SK-N-SH treated with all-trans-retinoic acid at 6 μM for 48 hours (cell line): ENCODE results near the gene BCL2L13.
"Not testable (repeated sequence)": the region's sequence is repeated elsewhere in the genome, so short reads cannot be mapped to it uniquely, and the experiment has no call there.

Experiments used
- ATAC-seq: fragments of 200-7000 bp; cut with Tn5 transposase; 3 replicates; pipeline ENCODE4 v1.9.1; 2020; ENCODE audit warnings: mild to moderate bottlenecking, moderate library complexity
- ARNTL ChIP-seq: fragments of 450-650 bp; formaldehyde crosslinking; IDR thresholded peaks from 2 replicates; pipeline ENCODE4 v1.5.0; 2020; ENCODE audit warnings: low read depth, mild to moderate bottlenecking, moderate library complexity, borderline replicate concordance
- BACH2 ChIP-seq: fragments of 250-450 bp; sonication (Bioruptor Pico); IDR thresholded peaks from 2 replicates; pipeline ENCODE4 v1.9.0; 2021; ENCODE audit warnings: mild to moderate bottlenecking, borderline replicate concordance
- CSDC2 ChIP-seq: fragments of 250-450 bp; sonication (Bioruptor Pico); IDR thresholded peaks from 2 replicates; pipeline ENCODE4 v1.5.0; 2020; ENCODE audit warnings: mild to moderate bottlenecking, moderate library complexity
- ESRRG ChIP-seq: fragments of 250-450 bp; sonication (Bioruptor Pico); IDR thresholded peaks from 2 replicates; pipeline ENCODE4 v1.6.1; 2021; ENCODE audit warnings: mild to moderate bottlenecking
- GLIS3 ChIP-seq: fragments of 250-450 bp; sonication (Bioruptor Pico); IDR thresholded peaks from 2 replicates; pipeline ENCODE4 v1.5.0; 2020; ENCODE audit warnings: mild to moderate bottlenecking, moderate library complexity
- ISL1 ChIP-seq: fragments of 250-450 bp; sonication (Bioruptor Pico); IDR thresholded peaks from 2 replicates; pipeline ENCODE4 v2.1.2; 2022; ENCODE audit warnings: mild to moderate bottlenecking, moderate library complexity
- OSR1 ChIP-seq: fragments of 250-450 bp; sonication (Bioruptor Pico); IDR thresholded peaks from 2 replicates; pipeline ENCODE4 v1.8.0; 2022; ENCODE audit warnings: moderate library complexity, mild to moderate bottlenecking, inconsistent platforms
- PPARA ChIP-seq: fragments of 250-450 bp; sonication (Bioruptor Pico); IDR thresholded peaks from 2 replicates; pipeline ENCODE4 v1.5.0; 2020; ENCODE audit warnings: mild to moderate bottlenecking, borderline replicate concordance
- RARB ChIP-seq: fragments of 250-450 bp; sonication (Bioruptor Pico); IDR thresholded peaks from 2 replicates; pipeline ENCODE4 v1.8.0; 2021; ENCODE audit warnings: mild to moderate bottlenecking, moderate library complexity
- SNAI2 ChIP-seq: fragments of 250-450 bp; sonication (Bioruptor Pico); IDR thresholded peaks from 2 replicates; pipeline ENCODE4 v1.5.0; 2020; ENCODE audit warnings: mild to moderate bottlenecking, moderate library complexity
- TCF4 ChIP-seq: fragments of 250-450 bp; sonication (Bioruptor Pico); IDR thresholded peaks from 2 replicates; pipeline ENCODE4 v1.8.0; 2021; ENCODE audit warnings: mild to moderate bottlenecking, moderate library complexity, borderline replicate concordance
- TOX ChIP-seq: fragments of 250-450 bp; sonication (Bioruptor Pico); IDR thresholded peaks from 2 replicates; pipeline ENCODE4 v1.8.0; 2021; ENCODE audit warnings: mild to moderate bottlenecking, moderate library complexity, borderline replicate concordance
- ZC3H10 ChIP-seq: fragments of 250-450 bp; sonication (Bioruptor Pico); IDR thresholded peaks from 2 replicates; pipeline ENCODE4 v1.5.1; 2021; ENCODE audit warnings: mild to moderate bottlenecking, moderate library complexity
- ZFP3 ChIP-seq: fragments of 250-450 bp; sonication (Bioruptor Pico); IDR thresholded peaks from 2 replicates; pipeline ENCODE4 v1.5.0; 2020; ENCODE audit warnings: mild to moderate bottlenecking, moderate library complexity
- ZFP30 ChIP-seq: fragments of 450-650 bp; formaldehyde crosslinking; IDR thresholded peaks from 2 replicates; pipeline ENCODE4 v1.5.0; 2022; ENCODE audit warnings: mild to moderate bottlenecking, moderate library complexity
- ZNF70 ChIP-seq: fragments of 450-650 bp; formaldehyde crosslinking; IDR thresholded peaks from 2 replicates; pipeline ENCODE4 v1.5.0; 2020; ENCODE audit warnings: mild to moderate bottlenecking, moderate library complexity
- ZNF8 ChIP-seq: fragments of 450-650 bp; formaldehyde crosslinking; IDR thresholded peaks from 2 replicates; pipeline ENCODE4 v1.5.0; 2020; ENCODE audit warnings: mild to moderate bottlenecking, moderate library complexity
- TF ChIP-seq, protein P1 (sequence below): fragments of 250-450 bp; sonication (Bioruptor Pico); IDR thresholded peaks from 2 replicates; pipeline ENCODE4 v1.8.0; 2021; ENCODE audit warnings: low read depth, mild to moderate bottlenecking, moderate library complexity, borderline replicate concordance
- TF ChIP-seq, protein P2 (sequence below): fragments of 250-450 bp; sonication (Bioruptor Pico); IDR thresholded peaks from 2 replicates; pipeline ENCODE4 v1.5.1; 2021; ENCODE audit warnings: mild to moderate bottlenecking, moderate library complexity
- TF ChIP-seq, protein P3 (sequence below): fragments of 250-450 bp; sonication (Bioruptor Pico); IDR thresholded peaks from 2 replicates; pipeline ENCODE4 v1.5.0; 2020; ENCODE audit warnings: mild to moderate bottlenecking, moderate library complexity
- TF ChIP-seq, protein P4 (sequence below): fragments of 250-450 bp; sonication (Bioruptor Pico); IDR thresholded peaks from 2 replicates; pipeline ENCODE4 v1.5.1; 2020; ENCODE audit warnings: low read depth, mild to moderate bottlenecking, moderate library complexity
- TF ChIP-seq, protein P5 (sequence below): fragments of 250-450 bp; sonication (Bioruptor Pico); IDR thresholded peaks from 2 replicates; pipeline ENCODE4 v1.8.0; 2020; ENCODE audit warnings: mild to moderate bottlenecking, moderate library complexity, borderline replicate concordance

BCL2L13 gene

DNA sequence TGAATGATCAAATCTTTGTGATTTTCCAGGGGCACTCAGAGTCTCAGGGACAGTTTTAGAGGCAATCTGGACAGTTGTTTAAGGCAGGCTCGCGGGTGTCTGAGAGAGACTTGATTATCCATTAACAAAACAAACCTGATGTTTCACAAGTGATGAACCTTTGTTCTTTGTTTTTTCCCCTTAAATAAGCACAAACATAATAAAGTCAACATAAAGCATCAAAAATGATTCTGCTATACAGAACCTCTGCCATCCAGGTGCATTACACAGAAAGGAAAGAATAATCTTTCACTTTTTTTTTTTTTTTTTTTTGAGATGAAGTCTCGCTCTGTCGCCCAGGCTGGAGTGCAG lies 122.6 kb downstream of the BCL2L13 start:
- TF ChIP-seq, protein P1, sequence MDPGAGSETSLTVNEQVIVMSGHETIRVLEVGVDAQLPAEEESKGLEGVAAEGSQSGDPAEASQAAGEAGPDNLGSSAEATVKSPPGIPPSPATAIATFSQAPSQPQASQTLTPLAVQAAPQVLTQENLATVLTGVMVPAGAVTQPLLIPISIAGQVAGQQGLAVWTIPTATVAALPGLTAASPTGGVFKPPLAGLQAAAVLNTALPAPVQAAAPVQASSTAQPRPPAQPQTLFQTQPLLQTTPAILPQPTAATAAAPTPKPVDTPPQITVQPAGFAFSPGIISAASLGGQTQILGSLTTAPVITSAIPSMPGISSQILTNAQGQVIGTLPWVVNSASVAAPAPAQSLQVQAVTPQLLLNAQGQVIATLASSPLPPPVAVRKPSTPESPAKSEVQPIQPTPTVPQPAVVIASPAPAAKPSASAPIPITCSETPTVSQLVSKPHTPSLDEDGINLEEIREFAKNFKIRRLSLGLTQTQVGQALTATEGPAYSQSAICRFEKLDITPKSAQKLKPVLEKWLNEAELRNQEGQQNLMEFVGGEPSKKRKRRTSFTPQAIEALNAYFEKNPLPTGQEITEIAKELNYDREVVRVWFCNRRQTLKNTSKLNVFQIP (CRISPR knock-in tag) = no peak
- TF ChIP-seq ISL1 (CRISPR knock-in tag) (no peak), BACH2 (CRISPR knock-in tag) (no peak), ESRRG (CRISPR knock-in tag) (no peak), PPARA (CRISPR knock-in tag) (no peak), ZC3H10 (CRISPR knock-in tag) (no peak), ZFP3 (CRISPR knock-in tag) (no peak), TOX (CRISPR knock-in tag) (no peak), OSR1 (CRISPR knock-in tag) (no peak), SNAI2 (CRISPR knock-in tag) (no peak), ZNF70 (CRISPR knock-in tag) (no peak), CSDC2 (CRISPR knock-in tag) (no peak), TCF4 (no peak), ZFP30 (CRISPR knock-in tag) (no peak)
- TF ChIP-seq, protein P2, sequence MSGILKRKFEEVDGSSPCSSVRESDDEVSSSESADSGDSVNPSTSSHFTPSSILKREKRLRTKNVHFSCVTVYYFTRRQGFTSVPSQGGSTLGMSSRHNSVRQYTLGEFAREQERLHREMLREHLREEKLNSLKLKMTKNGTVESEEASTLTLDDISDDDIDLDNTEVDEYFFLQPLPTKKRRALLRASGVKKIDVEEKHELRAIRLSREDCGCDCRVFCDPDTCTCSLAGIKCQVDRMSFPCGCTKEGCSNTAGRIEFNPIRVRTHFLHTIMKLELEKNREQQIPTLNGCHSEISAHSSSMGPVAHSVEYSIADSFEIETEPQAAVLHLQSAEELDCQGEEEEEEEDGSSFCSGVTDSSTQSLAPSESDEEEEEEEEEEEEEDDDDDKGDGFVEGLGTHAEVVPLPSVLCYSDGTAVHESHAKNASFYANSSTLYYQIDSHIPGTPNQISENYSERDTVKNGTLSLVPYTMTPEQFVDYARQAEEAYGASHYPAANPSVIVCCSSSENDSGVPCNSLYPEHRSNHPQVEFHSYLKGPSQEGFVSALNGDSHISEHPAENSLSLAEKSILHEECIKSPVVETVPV (CRISPR knock-in tag) = no peak
- no peak for ATAC-seq

DNA sequence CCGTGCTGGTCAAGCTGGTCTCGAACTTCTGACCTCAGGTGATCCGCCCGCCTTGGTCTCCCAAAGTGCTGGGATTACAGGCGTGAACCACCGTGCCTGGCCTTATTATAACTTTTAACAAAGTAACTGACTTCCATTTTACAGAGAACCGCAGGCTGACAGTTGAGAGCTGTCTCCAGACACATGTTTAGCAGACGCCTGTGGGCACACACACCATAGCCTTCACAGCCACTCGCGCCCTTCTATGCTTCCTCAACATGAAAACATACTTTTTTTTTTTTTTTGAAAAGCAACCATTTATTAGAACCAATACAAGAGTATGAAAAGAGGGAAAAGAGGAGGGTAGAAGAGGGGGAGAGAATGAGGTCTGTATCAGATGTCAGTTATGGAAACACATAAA lies 124.9 kb downstream of the BCL2L13 start:
- ATAC-seq = not testable (repeated sequence)

DNA sequence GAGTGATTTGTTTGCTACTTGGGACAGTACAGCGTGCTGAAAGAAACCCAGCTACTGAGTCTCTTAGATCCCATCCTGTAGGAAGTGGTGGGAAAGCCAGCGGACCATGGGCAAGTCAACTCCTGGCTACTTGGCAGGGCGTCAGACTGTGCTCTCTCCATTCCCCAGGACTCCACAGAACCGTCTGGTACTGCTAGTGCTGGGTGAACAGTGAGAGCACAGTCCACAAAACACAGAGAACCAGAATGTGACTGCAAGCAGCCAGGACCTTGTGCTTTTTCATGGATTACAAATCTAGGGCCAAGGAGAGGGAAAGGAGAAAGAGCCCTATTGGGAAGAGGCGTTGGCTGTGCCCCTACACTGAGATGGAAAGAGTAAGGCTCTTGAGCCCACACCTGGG lies 125.5 kb downstream of the BCL2L13 start:
- no peak for TF ChIP-seq ZFP30 (CRISPR knock-in tag)
- no peak for TF ChIP-seq TCF4
- no peak for TF ChIP-seq GLIS3 (CRISPR knock-in tag)
- no peak for TF ChIP-seq CSDC2 (CRISPR knock-in tag)
- TF ChIP-seq, protein P1 (CRISPR knock-in tag) = no peak
- TF ChIP-seq OSR1 (CRISPR knock-in tag) = no peak
- no peak for TF ChIP-seq ZNF8 (CRISPR knock-in tag)
- TF ChIP-seq ZNF70 (CRISPR knock-in tag) = no peak
- no peak for TF ChIP-seq ARNTL (CRISPR knock-in tag)
- TF ChIP-seq, protein P3, sequence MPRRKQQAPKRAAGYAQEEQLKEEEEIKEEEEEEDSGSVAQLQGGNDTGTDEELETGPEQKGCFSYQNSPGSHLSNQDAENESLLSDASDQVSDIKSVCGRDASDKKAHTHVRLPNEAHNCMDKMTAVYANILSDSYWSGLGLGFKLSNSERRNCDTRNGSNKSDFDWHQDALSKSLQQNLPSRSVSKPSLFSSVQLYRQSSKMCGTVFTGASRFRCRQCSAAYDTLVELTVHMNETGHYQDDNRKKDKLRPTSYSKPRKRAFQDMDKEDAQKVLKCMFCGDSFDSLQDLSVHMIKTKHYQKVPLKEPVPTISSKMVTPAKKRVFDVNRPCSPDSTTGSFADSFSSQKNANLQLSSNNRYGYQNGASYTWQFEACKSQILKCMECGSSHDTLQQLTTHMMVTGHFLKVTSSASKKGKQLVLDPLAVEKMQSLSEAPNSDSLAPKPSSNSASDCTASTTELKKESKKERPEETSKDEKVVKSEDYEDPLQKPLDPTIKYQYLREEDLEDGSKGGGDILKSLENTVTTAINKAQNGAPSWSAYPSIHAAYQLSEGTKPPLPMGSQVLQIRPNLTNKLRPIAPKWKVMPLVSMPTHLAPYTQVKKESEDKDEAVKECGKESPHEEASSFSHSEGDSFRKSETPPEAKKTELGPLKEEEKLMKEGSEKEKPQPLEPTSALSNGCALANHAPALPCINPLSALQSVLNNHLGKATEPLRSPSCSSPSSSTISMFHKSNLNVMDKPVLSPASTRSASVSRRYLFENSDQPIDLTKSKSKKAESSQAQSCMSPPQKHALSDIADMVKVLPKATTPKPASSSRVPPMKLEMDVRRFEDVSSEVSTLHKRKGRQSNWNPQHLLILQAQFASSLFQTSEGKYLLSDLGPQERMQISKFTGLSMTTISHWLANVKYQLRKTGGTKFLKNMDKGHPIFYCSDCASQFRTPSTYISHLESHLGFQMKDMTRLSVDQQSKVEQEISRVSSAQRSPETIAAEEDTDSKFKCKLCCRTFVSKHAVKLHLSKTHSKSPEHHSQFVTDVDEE (CRISPR knock-in tag) = no peak
- TF ChIP-seq ZC3H10 (CRISPR knock-in tag) = no peak
- no peak for TF ChIP-seq RARB (CRISPR knock-in tag)
- TF ChIP-seq, protein P4, sequence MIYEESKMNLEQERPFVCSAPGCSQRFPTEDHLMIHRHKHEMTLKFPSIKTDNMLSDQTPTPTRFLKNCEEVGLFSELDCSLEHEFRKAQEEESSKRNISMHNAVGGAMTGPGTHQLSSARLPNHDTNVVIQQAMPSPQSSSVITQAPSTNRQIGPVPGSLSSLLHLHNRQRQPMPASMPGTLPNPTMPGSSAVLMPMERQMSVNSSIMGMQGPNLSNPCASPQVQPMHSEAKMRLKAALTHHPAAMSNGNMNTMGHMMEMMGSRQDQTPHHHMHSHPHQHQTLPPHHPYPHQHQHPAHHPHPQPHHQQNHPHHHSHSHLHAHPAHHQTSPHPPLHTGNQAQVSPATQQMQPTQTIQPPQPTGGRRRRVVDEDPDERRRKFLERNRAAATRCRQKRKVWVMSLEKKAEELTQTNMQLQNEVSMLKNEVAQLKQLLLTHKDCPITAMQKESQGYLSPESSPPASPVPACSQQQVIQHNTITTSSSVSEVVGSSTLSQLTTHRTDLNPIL (CRISPR knock-in tag) = no peak
- TF ChIP-seq, protein P2 (CRISPR knock-in tag) = no peak
- TF ChIP-seq, protein P5, sequence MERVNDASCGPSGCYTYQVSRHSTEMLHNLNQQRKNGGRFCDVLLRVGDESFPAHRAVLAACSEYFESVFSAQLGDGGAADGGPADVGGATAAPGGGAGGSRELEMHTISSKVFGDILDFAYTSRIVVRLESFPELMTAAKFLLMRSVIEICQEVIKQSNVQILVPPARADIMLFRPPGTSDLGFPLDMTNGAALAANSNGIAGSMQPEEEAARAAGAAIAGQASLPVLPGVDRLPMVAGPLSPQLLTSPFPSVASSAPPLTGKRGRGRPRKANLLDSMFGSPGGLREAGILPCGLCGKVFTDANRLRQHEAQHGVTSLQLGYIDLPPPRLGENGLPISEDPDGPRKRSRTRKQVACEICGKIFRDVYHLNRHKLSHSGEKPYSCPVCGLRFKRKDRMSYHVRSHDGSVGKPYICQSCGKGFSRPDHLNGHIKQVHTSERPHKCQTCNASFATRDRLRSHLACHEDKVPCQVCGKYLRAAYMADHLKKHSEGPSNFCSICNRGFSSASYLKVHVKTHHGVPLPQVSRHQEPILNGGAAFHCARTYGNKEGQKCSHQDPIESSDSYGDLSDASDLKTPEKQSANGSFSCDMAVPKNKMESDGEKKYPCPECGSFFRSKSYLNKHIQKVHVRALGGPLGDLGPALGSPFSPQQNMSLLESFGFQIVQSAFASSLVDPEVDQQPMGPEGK (CRISPR knock-in tag) = no peak
- TF ChIP-seq TOX (CRISPR knock-in tag) = no peak
- no peak for TF ChIP-seq ESRRG (CRISPR knock-in tag)
- no peak for TF ChIP-seq BACH2 (CRISPR knock-in tag)
- TF ChIP-seq, all 23 proteins: peak for 0
- ATAC-seq = no peak

DNA sequence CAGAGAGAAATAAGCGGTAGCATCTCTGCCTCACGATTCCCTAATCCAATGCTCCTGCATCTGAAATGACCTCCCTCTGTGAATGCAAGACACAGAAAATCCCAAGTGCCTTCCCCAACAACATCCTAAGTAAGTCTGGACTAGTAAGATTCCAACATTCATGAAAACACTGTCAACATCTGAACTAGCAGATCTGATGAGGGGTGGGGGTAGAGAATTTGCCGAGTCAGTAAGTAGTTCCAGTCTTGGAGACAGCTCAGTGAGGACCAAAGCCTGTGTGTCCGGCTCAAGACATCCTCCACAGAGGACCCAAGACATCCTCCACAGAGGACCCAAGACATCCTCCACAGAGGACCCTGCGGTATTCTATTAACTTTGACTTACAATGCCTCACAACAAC lies 126.3 kb downstream of the BCL2L13 start:
- ATAC-seq = not testable (repeated sequence)
